Measurements from ENCODE around the gene RFTN2. TPM values are rescaled to one million over a fixed set of nuclear protein-coding genes. Genes with fewer than 3 reads are reported as not detected.

Gene RFTN2
- total RNA-seq, 1 experiment from 2014 or later: 5.8 TPM

GRCh38 chr2:197543206-197543605 is 132.2 kb downstream of the RFTN2 start:
- DNase-seq (ENCODE audit: low spot score): no peak
- no peak overlapping the region for H3K27ac ChIP-seq (ENCODE audit: low read depth, low read length, poor library complexity, severe bottlenecking)
- H3K9me3 ChIP-seq (ENCODE audit: low read depth, low read length, poor library complexity, severe bottlenecking): no peaks in the 10 kb centered on the region
- H3K27me3 ChIP-seq (replicated peaks; ENCODE audit: insufficient read depth, low read depth, low read length, poor library complexity): no peaks in the 10 kb centered on the region
- BruUV-seq (replicated peaks): no TSS peak
- POLR2A ChIA-PET (ENCODE audit: low non-redundant PET): no interaction called here
- no peak overlapping the region for H3K4me3 ChIP-seq (ENCODE audit: low read depth, low read length, poor library complexity, severe bottlenecking)
- intact Hi-C loops (cut with micrococcal nuclease; ENCODE audit: unreplicated experiment): no loop called here
- peaks cover 4% of the 10 kb centered on the region for H3K4me1 ChIP-seq (ENCODE audit: insufficient read depth, low read length, poor library complexity, severe bottlenecking)
- peaks cover 27% of the 10 kb centered on the region for H3K36me3 ChIP-seq (ENCODE audit: insufficient read depth, low read length, poor library complexity, severe bottlenecking)
- CTCF ChIA-PET: no interaction called here
- TF ChIP-seq, protein P1, sequence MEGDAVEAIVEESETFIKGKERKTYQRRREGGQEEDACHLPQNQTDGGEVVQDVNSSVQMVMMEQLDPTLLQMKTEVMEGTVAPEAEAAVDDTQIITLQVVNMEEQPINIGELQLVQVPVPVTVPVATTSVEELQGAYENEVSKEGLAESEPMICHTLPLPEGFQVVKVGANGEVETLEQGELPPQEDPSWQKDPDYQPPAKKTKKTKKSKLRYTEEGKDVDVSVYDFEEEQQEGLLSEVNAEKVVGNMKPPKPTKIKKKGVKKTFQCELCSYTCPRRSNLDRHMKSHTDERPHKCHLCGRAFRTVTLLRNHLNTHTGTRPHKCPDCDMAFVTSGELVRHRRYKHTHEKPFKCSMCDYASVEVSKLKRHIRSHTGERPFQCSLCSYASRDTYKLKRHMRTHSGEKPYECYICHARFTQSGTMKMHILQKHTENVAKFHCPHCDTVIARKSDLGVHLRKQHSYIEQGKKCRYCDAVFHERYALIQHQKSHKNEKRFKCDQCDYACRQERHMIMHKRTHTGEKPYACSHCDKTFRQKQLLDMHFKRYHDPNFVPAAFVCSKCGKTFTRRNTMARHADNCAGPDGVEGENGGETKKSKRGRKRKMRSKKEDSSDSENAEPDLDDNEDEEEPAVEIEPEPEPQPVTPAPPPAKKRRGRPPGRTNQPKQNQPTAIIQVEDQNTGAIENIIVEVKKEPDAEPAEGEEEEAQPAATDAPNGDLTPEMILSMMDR (conservative IDR thresholded peaks at IDR 0.05; ENCODE audit: low read depth, low read length): no peak
- TF ChIP-seq EZH2 (IDR thresholded peaks at IDR 0.05; ENCODE audit: borderline replicate concordance, low read depth, low read length, poor library complexity, severe bottlenecking): no peak

GRCh38 chr2:197539734-197540133 is 135.7 kb downstream of the RFTN2 start:
- ChIA-PET CTCF (no interaction called here), POLR2A (ENCODE audit: low non-redundant PET) (no interaction called here)
- no peak for DNase-seq (ENCODE audit: low spot score)
- Histone ChIP-seq H3K36me3 (ENCODE audit: insufficient read depth, low read length, poor library complexity, severe bottlenecking) (peaks cover 49% of the 10 kb centered on the region), H3K4me3 (ENCODE audit: low read depth, low read length, poor library complexity, severe bottlenecking) (no peak overlapping the region), H3K4me1 (ENCODE audit: insufficient read depth, low read length, poor library complexity, severe bottlenecking) (peaks cover 6% of the 10 kb centered on the region), H3K27ac (ENCODE audit: low read depth, low read length, poor library complexity, severe bottlenecking) (no peak overlapping the region), H3K9me3 (ENCODE audit: low read depth, low read length, poor library complexity, severe bottlenecking) (no peaks in the 10 kb centered on the region), H3K27me3 (replicated peaks; ENCODE audit: insufficient read depth, low read depth, low read length, poor library complexity) (no peaks in the 10 kb centered on the region)
- intact Hi-C loops (cut with micrococcal nuclease; ENCODE audit: unreplicated experiment): no loop called here
- no peak for TF ChIP-seq EZH2 (IDR thresholded peaks at IDR 0.05; ENCODE audit: borderline replicate concordance, low read depth, low read length, poor library complexity, severe bottlenecking)
- TF ChIP-seq, protein P1 (conservative IDR thresholded peaks at IDR 0.05; ENCODE audit: low read depth, low read length): no peak
- no TSS peak for BruUV-seq (replicated peaks)

DNA sequence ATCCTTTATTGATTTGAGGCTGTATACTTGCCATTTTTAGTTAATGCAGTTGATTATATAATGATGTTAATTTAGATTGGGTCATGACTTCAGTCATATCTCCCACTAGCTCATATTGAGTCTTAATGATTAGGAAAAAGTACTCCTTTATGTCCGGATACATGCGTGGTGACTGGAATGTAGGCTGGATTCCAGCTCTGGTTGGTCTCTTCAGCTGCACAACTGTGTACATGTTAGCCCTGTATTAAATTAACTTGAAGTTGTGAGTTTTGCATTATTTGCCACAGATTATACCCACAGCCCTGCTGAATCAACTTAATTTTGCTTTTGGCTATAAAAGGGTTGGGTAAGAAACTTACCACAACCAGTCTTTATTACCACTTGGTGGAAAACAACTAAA is 137.0 kb downstream of the RFTN2 start:
- DNase-seq (ENCODE audit: low spot score): peak; percentile 15
- ChIA-PET POLR2A (ENCODE audit: low non-redundant PET) (no interaction called here), CTCF (no interaction called here)
- Histone ChIP-seq H3K36me3 (ENCODE audit: insufficient read depth, low read length, poor library complexity, severe bottlenecking) (peaks cover 46% of the 10 kb centered on the region), H3K4me1 (ENCODE audit: insufficient read depth, low read length, poor library complexity, severe bottlenecking) (peaks cover 6% of the 10 kb centered on the region), H3K4me3 (ENCODE audit: low read depth, low read length, poor library complexity, severe bottlenecking) (no peak overlapping the region), H3K27ac (ENCODE audit: low read depth, low read length, poor library complexity, severe bottlenecking) (no peak overlapping the region), H3K27me3 (replicated peaks; ENCODE audit: insufficient read depth, low read depth, low read length, poor library complexity) (no peaks in the 10 kb centered on the region), H3K9me3 (ENCODE audit: low read depth, low read length, poor library complexity, severe bottlenecking) (no peaks in the 10 kb centered on the region)
- BruUV-seq (replicated peaks): no TSS peak
- no peak for TF ChIP-seq EZH2 (IDR thresholded peaks at IDR 0.05; ENCODE audit: borderline replicate concordance, low read depth, low read length, poor library complexity, severe bottlenecking)
- TF ChIP-seq, protein P1 (conservative IDR thresholded peaks at IDR 0.05; ENCODE audit: low read depth, low read length): no peak
- intact Hi-C loops (cut with micrococcal nuclease; ENCODE audit: unreplicated experiment): no loop called here

Other genes starting within 250 kb of the RFTN2 start
- gene SF3B1, start 240.6 kb downstream of the RFTN2 start, total RNA-seq (2021): 287 and 297 TPM in 2 replicates
- 15.2 and 17.1 TPM in 2 replicates for gene COQ10B, start 222.0 kb downstream of the RFTN2 start, total RNA-seq (2021)
- 737 and 812 TPM in 2 replicates for gene HSPD1, start 175.7 kb downstream of the RFTN2 start, total RNA-seq (2021)
- gene HSPE1, start 175.2 kb downstream of the RFTN2 start, total RNA-seq (2021): 296 and 356 TPM in 2 replicates
- 38.0 and 41.6 TPM in 2 replicates for gene MOB4, start 159.5 kb downstream of the RFTN2 start, total RNA-seq (2021)
- gene MARS2, start 29.8 kb upstream of the RFTN2 start, total RNA-seq (2021): 13.2 and 14.6 TPM in 2 replicates
- gene BOLL, start 109.7 kb upstream of the RFTN2 start, total RNA-seq (2021): not detected in 2 replicates
- gene PLCL1, start 129.0 kb upstream of the RFTN2 start, total RNA-seq (2021): not detected in 2 replicates